Naive thymus-derived CD8-positive, alpha-beta T cell (primary cell): Measurements from ENCODE around the gene CGAS. TPM values are rescaled to one million over a fixed set of nuclear protein-coding genes. Genes with fewer than 3 reads are reported as not detected.

Experiments
- polyA plus RNA-seq, 3 donors: library from polyadenylated mRNA; unstranded; fragments of 300-500 nt; fragmentation: Illumina TruSeq; gene quantifications; one replicate each; pipeline ENCODE4 v1.2.3, GENCODE V29; 2021
- total RNA-seq, 8 experiments: library from RNA in 2 of 8; stranded (reverse) in 2 of 8; gene quantifications; one replicate each; pipeline ENCODE4 v1.2.3 and lab custom pipeline; 2021 to 2026

CGAS gene
- total and polyA plus RNA-seq, 5 experiments from 2014 or later, result 1.9 to 5.4 (median 3.8) TPM

Other genes with a start within 250 kb of the CGAS start
- not detected for gene KHDC1L, start 226.8 kb downstream of the CGAS start, total RNA-seq
- gene KHDC1L, start 226.8 kb downstream of the CGAS start, polyA plus RNA-seq, result not detected
- gene KHDC1, start 189.1 kb downstream of the CGAS start, total RNA-seq, result under 1 TPM; 0.68 to 0.69 TPM
- gene KHDC1, start 189.1 kb downstream of the CGAS start, polyA plus RNA-seq, result 1 to 10 TPM in 2 of 3 donors, under 1 TPM in 1; 0.84 to 2.7 (median 1.9) TPM
- gene DPPA5, start 98.0 kb downstream of the CGAS start, total RNA-seq, result not detected
- not detected for gene DPPA5, start 98.0 kb downstream of the CGAS start, polyA plus RNA-seq
- not detected for gene KHDC3L, start 89.6 kb downstream of the CGAS start, total RNA-seq
- gene KHDC3L, start 89.6 kb downstream of the CGAS start, polyA plus RNA-seq, result not detected
- under 1 TPM in 1 of 2 experiments, not detected in 1; 0.38 TPM for gene OOEP, start 82.4 kb downstream of the CGAS start, total RNA-seq
- under 1 TPM in 2 of 3 donors, not detected in 1; 0.51 to 0.60 TPM for gene OOEP, start 82.4 kb downstream of the CGAS start, polyA plus RNA-seq
- gene DDX43, start 57.5 kb downstream of the CGAS start, total RNA-seq, result 1 to 10 TPM; 1.0 to 1.7 TPM
- gene DDX43, start 57.5 kb downstream of the CGAS start, polyA plus RNA-seq, result 1 to 10 TPM in 2 of 3 donors, under 1 TPM in 1; 0.44 to 1.1 (median 1.0) TPM
- gene MTO1, start 9.4 kb upstream of the CGAS start, total RNA-seq, result 10 to 100 TPM; 87.8 to 90.6 TPM
- gene MTO1, start 9.4 kb upstream of the CGAS start, polyA plus RNA-seq, result 10 to 100 TPM; 23.6 to 33.0 (median 25.0) TPM
- gene EEF1A1, start 68.7 kb upstream of the CGAS start, total RNA-seq, result over 10,000 TPM; 14,584 to 14,776 TPM
- over 10,000 TPM; 14,095 to 14,658 (median 14,646) TPM for gene EEF1A1, start 68.7 kb upstream of the CGAS start, polyA plus RNA-seq
- 10 to 100 TPM; 10.8 to 11.0 TPM for gene SLC17A5, start 201.7 kb upstream of the CGAS start, total RNA-seq
- 1 to 10 TPM; 4.9 to 8.8 (median 6.5) TPM for gene SLC17A5, start 201.7 kb upstream of the CGAS start, polyA plus RNA-seq
- gene CD109, start 243.9 kb upstream of the CGAS start, total RNA-seq, result under 1 TPM; 0.41 to 0.47 TPM
- gene CD109, start 243.9 kb upstream of the CGAS start, polyA plus RNA-seq, result not detected